ENCODE data around the gene ADCY5.

The ADCY5 gene

DNA sequence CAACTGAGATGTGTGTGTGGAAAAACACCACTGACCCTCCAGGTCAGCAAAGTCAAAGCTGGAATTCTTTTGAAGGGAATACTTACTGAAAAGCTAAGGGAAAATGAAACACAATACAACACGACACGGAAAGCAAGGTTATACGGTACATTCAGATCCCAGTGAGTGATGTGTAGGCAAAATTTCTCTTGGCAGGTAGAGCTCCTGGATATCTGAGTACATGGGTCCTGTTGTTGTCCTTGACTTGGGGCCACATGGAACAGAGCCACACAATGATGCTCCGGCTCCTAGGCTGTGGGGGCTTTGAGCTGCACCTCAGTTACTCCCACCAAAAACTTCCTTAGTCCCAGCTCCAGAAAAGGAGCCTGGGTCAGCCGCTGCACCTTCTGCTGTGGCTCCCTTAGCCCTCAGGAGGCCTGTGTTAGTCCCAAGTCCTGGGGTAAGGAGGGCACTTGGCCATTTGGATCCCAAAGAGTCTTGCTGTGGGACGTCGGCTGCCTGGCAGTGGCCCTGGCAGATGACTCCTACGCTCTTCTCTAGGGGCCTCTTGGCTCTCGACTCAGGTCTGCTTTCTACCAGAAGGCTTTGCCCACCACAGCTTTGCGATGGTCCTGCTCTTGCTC is 95.6 kb downstream of the ADCY5 start:
- POLR2A ChIA-PET: no interaction called here
- CTCF ChIA-PET: interaction anchor here (0.6 to 1.4 kb wide), 2 partner anchors 12 to 136 kb away, joined by 3 read pairs; no protein-coding TSS in a partner anchor
- no peak for DNase-seq (ENCODE audit: extremely low spot score)
- TF ChIP-seq CTBP1 (IDR thresholded peaks at IDR 0.05; ENCODE audit: borderline replicate concordance): no peak
- TF ChIP-seq BHLHE40 (IDR thresholded peaks at IDR 0.05; ENCODE audit: borderline replicate concordance): no peak
- TF ChIP-seq SP1 (IDR thresholded peaks at IDR 0.05): no peak
- no peak for TF ChIP-seq FOXK2 (IDR thresholded peaks at IDR 0.05)

DNA sequence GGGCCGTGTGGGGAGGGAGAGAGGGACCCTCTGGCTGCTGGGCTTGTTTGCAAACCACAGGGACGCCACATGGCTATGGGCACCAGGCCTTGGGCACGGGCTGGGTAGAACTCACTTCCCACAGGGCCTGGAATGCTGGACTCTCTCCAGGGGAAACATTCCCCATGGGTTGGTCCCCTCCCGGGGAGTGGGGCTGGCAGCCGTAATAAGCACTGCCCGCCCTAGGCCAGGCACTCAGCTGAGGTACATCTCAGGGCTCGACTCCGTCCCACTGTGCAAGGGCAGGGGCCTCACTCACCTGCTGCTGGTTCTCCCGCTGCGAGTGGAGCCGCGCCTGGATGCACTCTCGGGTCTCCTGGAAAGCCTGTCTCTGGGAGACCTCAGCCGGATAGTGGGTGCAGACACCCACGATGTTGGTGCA is 96.7 kb downstream of the ADCY5 start:
- POLR2A ChIA-PET: no interaction called here
- TF ChIP-seq ARNT (IDR thresholded peaks at IDR 0.05): no peak
- no peak for TF ChIP-seq SUZ12 (IDR thresholded peaks at IDR 0.05)
- no peak for DNase-seq (ENCODE audit: extremely low spot score)
- CTCF ChIA-PET: no interaction called here

DNA sequence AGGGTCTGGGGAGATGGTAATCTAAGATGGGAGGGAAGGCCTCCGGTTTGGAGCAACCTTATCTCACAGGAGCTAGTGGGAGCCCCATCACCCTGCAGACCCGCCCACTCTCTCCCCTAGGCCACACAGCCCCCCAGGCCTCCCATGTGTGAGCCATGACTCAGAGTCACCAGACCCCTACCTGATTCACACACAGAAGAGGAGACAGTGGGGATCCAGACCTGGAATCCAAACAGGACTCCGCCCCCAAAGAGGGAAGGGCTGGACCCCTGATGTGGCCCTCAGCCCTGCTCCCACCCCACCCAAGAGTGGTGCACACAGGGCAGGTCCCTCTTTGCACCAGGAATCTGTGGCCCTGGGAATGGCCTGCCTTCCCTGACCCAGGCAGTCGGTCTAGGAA is 97.4 kb downstream of the ADCY5 start:
- ChIA-PET CTCF (interaction anchor here (1.3 kb wide), 1 partner anchor 138 kb away, joined by 3 read pairs; no protein-coding TSS in a partner anchor), POLR2A (no interaction called here)
- no peak for DNase-seq (ENCODE audit: extremely low spot score)
- TF ChIP-seq L3MBTL2 (conservative IDR thresholded peaks at IDR 0.05): no peak
- TF ChIP-seq ELF4 (IDR thresholded peaks at IDR 0.05): no peak
- no peak for TF ChIP-seq SUZ12 (IDR thresholded peaks at IDR 0.05)

DNA sequence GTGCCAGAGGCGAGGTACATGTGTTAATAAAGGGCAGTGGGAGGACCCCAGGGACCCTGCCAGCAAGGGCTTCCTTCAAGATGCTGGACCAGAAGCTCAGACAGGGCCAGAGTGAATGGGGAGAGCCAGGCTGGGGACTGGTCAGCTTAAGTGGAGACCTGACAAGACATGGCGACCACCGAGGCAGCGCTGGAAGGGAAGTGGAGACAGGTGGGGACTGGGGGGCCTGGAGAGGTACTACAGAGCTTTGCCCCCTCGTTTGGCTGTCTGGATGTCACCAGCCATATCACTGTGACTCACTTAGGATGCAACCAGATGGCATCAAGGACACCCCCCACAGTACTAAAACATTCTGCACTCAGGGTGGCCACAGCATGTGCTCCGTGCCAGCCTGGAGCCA is 97.9 kb downstream of the ADCY5 start:
- no peak for TF ChIP-seq LEF1 (IDR thresholded peaks at IDR 0.05; ENCODE audit: borderline replicate concordance)
- TF ChIP-seq NFRKB (IDR thresholded peaks at IDR 0.05): no peak
- TF ChIP-seq TARDBP (IDR thresholded peaks at IDR 0.05): no peak
- TF ChIP-seq ARNT (IDR thresholded peaks at IDR 0.05): no peak
- no peak for TF ChIP-seq CTBP1 (IDR thresholded peaks at IDR 0.05; ENCODE audit: borderline replicate concordance)
- TF ChIP-seq ELF4 (IDR thresholded peaks at IDR 0.05): no peak
- TF ChIP-seq FOXM1 (IDR thresholded peaks at IDR 0.05; ENCODE audit: borderline replicate concordance): no peak
- TF ChIP-seq FOXK2 (IDR thresholded peaks at IDR 0.05): no peak
- no peak for TF ChIP-seq BHLHE40 (IDR thresholded peaks at IDR 0.05; ENCODE audit: borderline replicate concordance)
- TF ChIP-seq FOXA1 (IDR thresholded peaks at IDR 0.05): no peak
- no peak for TF ChIP-seq ZNF384 (IDR thresholded peaks at IDR 0.05)
- TF ChIP-seq HDGF (IDR thresholded peaks at IDR 0.05; ENCODE audit: borderline replicate concordance): no peak
- TF ChIP-seq, protein P1, sequence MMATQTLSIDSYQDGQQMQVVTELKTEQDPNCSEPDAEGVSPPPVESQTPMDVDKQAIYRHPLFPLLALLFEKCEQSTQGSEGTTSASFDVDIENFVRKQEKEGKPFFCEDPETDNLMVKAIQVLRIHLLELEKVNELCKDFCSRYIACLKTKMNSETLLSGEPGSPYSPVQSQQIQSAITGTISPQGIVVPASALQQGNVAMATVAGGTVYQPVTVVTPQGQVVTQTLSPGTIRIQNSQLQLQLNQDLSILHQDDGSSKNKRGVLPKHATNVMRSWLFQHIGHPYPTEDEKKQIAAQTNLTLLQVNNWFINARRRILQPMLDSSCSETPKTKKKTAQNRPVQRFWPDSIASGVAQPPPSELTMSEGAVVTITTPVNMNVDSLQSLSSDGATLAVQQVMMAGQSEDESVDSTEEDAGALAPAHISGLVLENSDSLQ (IDR thresholded peaks at IDR 0.05): no peak
- no peak for TF ChIP-seq SP1 (IDR thresholded peaks at IDR 0.05)
- no peak for TF ChIP-seq SUZ12 (IDR thresholded peaks at IDR 0.05)
- TF ChIP-seq L3MBTL2 (conservative IDR thresholded peaks at IDR 0.05): no peak
- no peak for DNase-seq (ENCODE audit: extremely low spot score)
- ChIA-PET CTCF (interaction anchor here (1.3 kb wide), 1 partner anchor 138 kb away, joined by 3 read pairs; no protein-coding TSS in a partner anchor), POLR2A (no interaction called here)

DNA sequence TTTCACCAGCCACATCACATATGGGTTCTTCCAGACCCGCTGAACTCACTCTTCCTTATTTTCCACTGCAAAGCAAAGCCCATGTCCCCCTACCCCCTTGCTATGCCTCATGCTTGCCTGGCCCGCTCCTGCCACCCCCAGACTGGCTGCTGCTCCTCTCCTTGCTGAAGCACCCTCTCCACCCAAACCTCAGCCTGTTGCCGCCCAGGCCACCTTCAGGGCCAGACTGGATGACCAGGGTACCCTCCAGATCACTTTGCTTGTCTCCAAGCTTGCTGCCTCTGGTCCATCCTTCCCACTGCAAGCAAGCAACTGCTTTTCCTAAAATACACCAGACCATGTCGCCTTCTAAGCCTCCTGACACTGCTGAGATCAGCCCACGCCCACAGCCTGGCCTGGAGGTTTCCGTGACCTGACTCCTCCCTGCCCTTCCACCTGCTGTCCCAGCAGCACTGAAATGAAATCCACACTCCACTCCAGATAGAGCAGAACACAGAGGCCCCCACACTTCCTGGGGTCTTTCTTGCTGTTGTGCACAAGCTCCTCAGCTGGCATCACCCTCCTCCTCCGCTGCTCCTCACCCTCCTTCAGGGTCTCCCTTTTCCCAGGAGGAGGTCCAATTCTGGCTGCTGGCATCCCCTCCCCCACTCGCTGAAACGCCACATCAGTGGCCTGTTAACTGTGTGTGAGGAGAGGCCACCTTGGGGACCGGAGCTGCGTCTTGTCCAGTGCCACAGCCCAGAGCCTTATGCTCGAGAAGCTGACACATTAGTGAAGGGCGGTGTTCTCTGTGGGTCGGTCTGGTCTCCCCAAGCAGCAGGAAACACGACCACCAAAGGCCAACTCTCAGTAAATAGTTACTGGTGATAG is 99.1 kb downstream of the ADCY5 start:
- TF ChIP-seq CTBP1 (IDR thresholded peaks at IDR 0.05; ENCODE audit: borderline replicate concordance) (no peak), NFRKB (IDR thresholded peaks at IDR 0.05) (no peak), TARDBP (IDR thresholded peaks at IDR 0.05) (no peak), SP1 (IDR thresholded peaks at IDR 0.05) (no peak), ARNT (IDR thresholded peaks at IDR 0.05) (no peak), ELF4 (IDR thresholded peaks at IDR 0.05) (no peak)
- CTCF ChIA-PET: interaction anchor here (1.3 kb wide), 1 partner anchor 139 kb away, joined by 3 read pairs; no protein-coding TSS in a partner anchor
- no peak for DNase-seq (ENCODE audit: extremely low spot score)
- POLR2A ChIA-PET: no interaction called here

DNA sequence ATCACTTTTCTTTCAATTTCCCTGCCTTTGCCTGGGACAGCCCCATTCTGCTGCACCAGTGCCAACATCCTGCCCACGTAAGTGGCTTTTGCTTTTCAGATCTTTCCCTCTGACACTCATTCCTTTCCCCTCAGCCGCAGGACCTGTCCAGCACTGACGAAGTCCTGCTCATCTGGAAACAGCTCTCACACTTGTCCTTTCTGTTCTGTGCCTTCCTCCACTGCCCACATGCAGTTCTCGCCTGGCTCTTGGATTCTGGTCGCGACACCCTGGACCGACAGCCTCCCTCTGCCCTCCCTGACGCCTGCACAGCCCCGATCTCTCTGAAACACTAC is 99.7 kb downstream of the ADCY5 start:
- CTCF ChIA-PET: no interaction called here
- no peak for TF ChIP-seq FOXA1 (IDR thresholded peaks at IDR 0.05)
- TF ChIP-seq NFRKB (IDR thresholded peaks at IDR 0.05): no peak
- no peak for TF ChIP-seq TARDBP (IDR thresholded peaks at IDR 0.05)
- TF ChIP-seq HDGF (IDR thresholded peaks at IDR 0.05; ENCODE audit: borderline replicate concordance): no peak
- no peak for TF ChIP-seq ZNF384 (IDR thresholded peaks at IDR 0.05)
- TF ChIP-seq FOXM1 (IDR thresholded peaks at IDR 0.05; ENCODE audit: borderline replicate concordance): no peak
- no peak for TF ChIP-seq LEF1 (IDR thresholded peaks at IDR 0.05; ENCODE audit: borderline replicate concordance)
- TF ChIP-seq L3MBTL2 (conservative IDR thresholded peaks at IDR 0.05): no peak
- TF ChIP-seq BHLHE40 (IDR thresholded peaks at IDR 0.05; ENCODE audit: borderline replicate concordance): no peak
- TF ChIP-seq, protein P1 (IDR thresholded peaks at IDR 0.05): no peak
- no peak for TF ChIP-seq SUZ12 (IDR thresholded peaks at IDR 0.05)
- TF ChIP-seq ARNT (IDR thresholded peaks at IDR 0.05): no peak
- no peak for DNase-seq (ENCODE audit: extremely low spot score)
- POLR2A ChIA-PET: no interaction called here

DNA sequence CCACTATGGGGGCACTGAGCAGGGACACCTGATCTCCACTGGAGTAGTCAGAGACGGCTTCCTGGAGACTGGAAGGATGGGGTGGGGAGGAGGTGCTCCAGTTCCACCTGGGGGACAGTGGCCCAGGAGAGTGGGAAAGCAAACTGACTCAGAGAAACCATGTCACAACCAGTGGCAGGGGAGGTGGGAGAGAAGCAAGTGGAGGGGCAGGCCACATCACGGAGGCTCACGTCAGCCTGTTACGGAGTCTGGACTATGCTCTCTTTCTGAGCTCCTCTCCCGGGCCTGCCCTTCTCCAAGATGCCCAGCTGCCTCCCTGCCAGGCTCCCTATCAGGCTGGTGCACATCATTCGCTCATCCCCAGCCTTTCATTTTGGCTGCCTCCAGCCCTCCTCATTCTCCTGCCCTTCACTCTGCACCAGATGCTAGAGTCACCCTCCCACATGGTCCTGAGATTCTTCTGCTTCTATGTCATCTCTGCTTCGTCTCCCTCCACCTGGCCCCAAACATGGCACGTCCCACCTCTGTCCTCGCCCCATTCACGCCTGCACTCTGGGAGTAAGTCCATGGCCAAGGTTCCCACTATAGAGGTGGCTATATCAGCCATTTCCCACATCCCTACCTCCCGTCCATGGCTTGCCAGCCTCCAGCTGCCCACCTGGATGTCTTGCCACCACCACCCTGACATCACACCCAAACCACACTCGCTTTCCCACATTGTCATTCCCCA is 100.3 kb downstream of the ADCY5 start:
- DNase-seq (ENCODE audit: extremely low spot score): no peak
- TF ChIP-seq TARDBP (IDR thresholded peaks at IDR 0.05): no peak
- no peak for TF ChIP-seq ZNF384 (IDR thresholded peaks at IDR 0.05)
- TF ChIP-seq ELF4 (IDR thresholded peaks at IDR 0.05): no peak
- TF ChIP-seq HDGF (IDR thresholded peaks at IDR 0.05; ENCODE audit: borderline replicate concordance): no peak
- no peak for TF ChIP-seq NFRKB (IDR thresholded peaks at IDR 0.05)
- no peak for TF ChIP-seq SUZ12 (IDR thresholded peaks at IDR 0.05)
- no peak for TF ChIP-seq SP1 (IDR thresholded peaks at IDR 0.05)
- no peak for TF ChIP-seq LEF1 (IDR thresholded peaks at IDR 0.05; ENCODE audit: borderline replicate concordance)
- TF ChIP-seq FOXA1 (IDR thresholded peaks at IDR 0.05): no peak
- TF ChIP-seq FOXK2 (IDR thresholded peaks at IDR 0.05): no peak
- no peak for TF ChIP-seq FOXM1 (IDR thresholded peaks at IDR 0.05; ENCODE audit: borderline replicate concordance)
- TF ChIP-seq, protein P1 (IDR thresholded peaks at IDR 0.05): no peak
- ChIA-PET POLR2A (no interaction called here), CTCF (no interaction called here)

Measured in HEK293T (cell line).